Cardiac septum (tissue), 1 donor: Measurements from ENCODE around the gene CXCL13. TPM values are rescaled to one million over a fixed set of nuclear protein-coding genes. Genes with fewer than 3 reads are reported as not detected.
"Not testable (repeated sequence)": the region's sequence is repeated elsewhere in the genome, so short reads cannot be mapped to it uniquely, and the experiment has no call there.

Experiments used
- DNase-seq: peaks from one replicate; pipeline ENCODE4 v3.0.0-alpha.2; 2020; ENCODE audit warnings: low spot score
- intact Hi-C: fragments of 100-400 bp; cut with DNase I; formaldehyde crosslinking; loops from one replicate; pipeline ENCODE4 v1.14.0; 2022
- total RNA-seq: library from RNA; stranded (reverse); fragmentation: NEBNext Ultra II Directional; extraction: Animal tissue kit (Norgen Biotek cat#: 25700); gene quantifications from one replicate; pipeline ENCODE4 v1.2.1, GENCODE V29; 2021
- donor health status: DM: no; HTN: no; CAD: no.

Gene CXCL13
- total RNA-seq, 1 donor from 2014 or later: not detected

- no peak for DNase-seq
- intact Hi-C loops: no loop called here
These were observed 46.2 kb downstream of the CXCL13 start for GRCh38 chr4:77651820-77652219.

DNA sequence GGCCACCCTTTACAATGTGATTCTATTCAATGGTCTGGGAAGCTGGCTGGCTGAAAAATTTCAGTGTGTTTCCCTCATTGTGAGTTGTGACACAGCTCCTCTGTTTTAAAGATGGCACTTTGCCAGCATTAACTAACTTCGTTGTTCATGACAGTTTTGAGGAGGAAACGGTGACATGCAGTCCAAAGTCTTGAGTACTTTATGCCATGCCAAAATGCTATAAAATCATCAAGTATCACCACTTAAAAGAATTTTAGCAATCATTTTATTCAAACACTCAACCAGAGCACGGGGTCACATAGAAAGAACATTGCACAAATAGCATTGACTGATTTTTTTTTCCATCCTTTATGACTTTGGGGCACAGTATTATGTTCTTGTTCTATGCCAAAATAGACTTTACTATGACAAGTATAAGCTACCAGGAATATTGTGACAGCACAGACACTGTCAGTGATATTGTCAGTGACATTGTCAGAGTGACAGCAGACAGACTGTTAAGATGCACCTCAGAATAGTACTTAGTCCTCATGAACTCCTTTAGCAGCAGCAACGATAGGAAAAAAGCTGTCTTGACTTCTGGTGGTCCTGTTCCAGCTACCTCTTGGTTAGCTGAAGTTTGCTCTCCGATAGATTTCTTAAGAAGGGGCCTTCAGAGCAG lies 46.7 kb downstream of the CXCL13 start:
- intact Hi-C loops: no loop called here
- no peak for DNase-seq

DNA sequence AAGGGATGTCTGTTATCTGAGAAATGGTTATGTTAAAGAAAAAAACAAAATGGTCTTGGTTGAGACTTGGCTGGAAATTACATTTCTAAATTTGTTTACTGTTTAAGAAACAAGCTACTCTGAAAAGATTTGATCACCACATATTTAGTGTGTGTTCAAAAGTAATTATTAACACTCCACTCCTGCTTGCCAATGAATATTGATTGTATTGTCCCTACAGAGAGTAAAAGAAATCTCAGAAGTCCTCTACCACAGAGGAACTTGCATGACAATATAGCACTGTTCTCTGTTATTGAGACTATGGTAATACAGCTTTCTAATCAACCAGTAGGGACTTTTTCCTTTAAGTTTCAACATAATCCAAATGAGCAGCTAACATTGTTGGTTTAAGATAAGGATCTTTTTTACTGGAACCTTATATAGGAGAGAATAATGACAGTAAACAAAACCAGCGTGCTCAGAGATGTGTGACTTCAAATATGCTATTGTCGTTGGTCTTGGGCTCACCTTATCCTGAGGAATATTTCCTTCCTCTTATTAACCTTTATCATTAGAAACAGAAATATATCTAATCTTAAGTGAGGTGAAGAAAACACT lies 47.6 kb downstream of the CXCL13 start:
- intact Hi-C loops: no loop called here
- no peak for DNase-seq

DNA sequence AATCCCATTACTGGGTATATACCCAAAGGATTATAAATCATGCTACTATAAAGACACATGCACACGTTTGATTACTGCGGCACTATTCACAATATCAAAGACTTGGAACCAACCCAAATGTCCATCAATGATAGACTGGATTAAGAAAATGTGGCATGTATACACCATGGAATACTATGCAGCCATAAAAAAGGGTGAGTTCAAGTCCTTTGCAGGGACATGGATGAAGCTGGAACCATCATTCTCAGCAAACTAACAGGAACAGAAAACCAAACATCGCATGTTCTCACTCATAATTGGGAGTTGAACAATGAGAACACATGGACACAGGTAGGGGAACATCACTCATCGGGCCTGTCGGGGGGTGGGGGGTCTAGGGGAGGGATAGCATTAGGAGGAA lies 54.7 kb downstream of the CXCL13 start:
- intact Hi-C loops, DNase-seq: not testable (repeated sequence)

Other genes starting within 250 kb of the CXCL13 start
- gene CNOT6L, start 213.5 kb downstream of the CXCL13 start, total RNA-seq: 27.2 TPM